Suppressor macrophage treated with lipopolysaccharide for 4 hours (primary cell): ENCODE results near the gene CDH23.

ENCODE experiments used
- DNase-seq: peaks from one replicate; pipeline ENCODE4 v3.0.0-alpha.2; 2020

Gene CDH23

GRCh38 chr10:71715026-71715425, 318.3 kb downstream of the CDH23 start:
- no peak for DNase-seq

DNA sequence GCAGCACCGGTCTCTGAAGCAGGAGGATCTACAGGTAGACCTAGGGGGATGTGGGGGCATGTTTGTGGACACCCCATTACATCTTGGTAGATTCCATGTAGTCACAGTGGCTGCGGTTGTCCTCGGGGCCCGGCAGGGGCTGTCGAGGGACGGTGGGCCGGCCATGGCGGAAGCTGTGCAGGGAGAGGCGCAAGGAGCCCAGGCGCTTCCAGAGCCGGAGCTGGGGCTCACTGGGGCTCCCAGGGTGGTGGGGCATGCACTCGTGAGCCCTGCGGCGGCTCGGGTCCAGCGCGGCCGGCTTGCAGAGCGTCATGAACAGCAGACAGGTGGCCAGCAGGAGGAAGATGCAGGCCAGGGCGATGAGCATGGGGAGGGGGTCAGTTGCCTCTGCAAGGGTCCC, 319.1 kb downstream of the CDH23 start:
- no peak for DNase-seq

DNA sequence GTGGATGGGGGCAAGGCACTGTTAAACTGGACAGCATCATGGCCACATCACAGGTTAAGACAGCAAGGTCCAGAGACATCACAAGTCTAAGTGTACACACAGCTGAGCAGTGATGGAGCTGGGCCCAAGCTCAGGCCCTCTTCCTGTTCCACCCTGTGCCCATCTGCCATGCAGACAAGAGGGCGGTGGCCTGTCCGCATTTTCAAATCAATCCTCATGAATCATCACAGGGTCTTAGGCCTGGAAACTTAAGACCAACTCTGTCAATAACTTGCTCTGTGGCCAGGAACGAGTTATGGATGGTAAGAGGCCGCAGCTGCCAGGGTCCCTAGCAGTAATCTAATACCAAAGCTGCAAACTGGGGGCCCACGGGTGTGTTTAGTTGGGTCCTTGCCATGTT, 319.7 kb downstream of the CDH23 start:
- DNase-seq = no peak

DNA sequence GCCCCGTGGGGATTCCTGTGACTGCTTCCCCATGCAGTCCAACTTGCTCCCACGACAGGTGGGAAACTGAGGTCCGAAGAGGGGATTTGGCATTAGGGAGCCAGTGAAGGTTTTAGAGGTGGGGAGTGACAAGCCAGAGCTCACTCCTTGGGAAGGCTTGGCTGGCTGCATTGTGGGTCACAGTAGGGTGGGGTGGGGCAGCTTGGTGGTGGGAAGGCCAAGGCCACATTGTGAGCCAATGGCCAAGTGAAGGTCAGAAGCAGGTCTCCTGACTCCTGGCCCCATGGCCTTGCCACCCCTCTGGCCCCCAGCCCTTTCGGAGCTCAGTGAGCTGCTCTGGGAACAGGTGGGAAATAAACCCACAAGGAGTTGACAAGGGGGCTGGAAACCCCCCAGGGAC, 320.3 kb downstream of the CDH23 start:
- no peak for DNase-seq

DNA sequence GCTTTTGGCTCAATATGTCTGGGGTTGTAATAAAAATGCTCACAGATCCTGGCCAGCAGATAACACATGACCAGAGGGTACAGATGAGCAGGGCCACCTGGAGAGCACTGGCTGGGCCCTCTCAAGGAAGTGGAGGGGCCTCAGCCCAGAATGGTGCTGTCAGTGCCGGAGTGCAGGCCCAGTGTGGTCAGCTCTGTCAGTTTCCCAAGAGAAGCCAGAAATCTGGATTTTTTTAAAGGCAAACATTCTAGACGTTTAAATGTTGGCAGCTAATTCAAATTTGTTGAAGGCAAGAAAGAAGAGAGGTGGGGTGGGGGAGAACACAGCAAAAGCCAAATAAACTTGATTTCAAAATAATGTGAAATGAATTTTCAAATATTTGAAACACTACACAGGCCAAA, 320.8 kb downstream of the CDH23 start:
- no peak for DNase-seq

DNA sequence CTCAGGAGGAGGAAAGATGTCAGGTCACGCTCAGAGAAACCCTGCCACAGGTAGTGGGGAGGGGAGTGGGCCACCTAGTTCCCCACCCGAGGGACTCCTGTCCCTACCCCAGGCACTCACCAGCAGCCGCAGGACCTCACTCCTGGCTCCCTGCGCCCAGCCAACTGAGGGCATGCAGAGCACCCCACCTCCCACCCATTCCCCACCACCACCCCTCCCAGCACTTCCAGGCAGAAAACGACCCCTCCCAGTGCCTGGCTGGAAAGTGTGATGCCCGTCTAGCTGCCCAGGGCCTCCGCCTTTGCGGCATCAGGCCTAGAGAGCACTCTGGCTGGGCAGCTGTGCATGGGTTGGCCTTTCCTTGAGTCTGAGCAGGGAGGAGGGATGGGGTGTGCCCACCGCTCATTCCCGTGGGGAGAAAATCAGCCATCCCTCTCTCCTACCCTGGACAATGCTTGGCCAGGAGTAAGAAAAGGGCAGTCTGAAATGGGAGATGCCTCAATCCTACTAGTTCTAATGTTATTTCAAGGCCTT, 321.5 kb downstream of the CDH23 start:
- DNase-seq = no peak

DNA sequence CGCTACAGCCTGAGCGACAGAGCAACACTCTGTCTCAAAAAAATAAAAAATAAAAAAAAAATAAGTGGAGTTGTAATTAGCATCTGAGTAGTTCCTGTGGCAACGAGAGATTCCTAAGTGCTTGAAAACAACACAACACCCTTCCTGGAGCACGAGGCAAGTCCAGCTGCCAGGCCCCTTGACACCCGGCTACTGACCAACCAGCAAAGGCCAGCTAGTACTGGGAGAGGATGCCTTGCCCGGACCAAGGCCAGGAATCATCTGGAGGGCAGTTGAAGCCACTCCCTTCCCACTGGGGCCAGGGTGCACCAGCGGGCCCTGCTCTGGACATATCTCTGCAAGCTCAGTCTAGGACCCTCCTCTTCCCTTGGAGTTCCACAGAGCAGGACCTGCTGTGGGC, 322.3 kb downstream of the CDH23 start:
- DNase-seq = no peak

DNA sequence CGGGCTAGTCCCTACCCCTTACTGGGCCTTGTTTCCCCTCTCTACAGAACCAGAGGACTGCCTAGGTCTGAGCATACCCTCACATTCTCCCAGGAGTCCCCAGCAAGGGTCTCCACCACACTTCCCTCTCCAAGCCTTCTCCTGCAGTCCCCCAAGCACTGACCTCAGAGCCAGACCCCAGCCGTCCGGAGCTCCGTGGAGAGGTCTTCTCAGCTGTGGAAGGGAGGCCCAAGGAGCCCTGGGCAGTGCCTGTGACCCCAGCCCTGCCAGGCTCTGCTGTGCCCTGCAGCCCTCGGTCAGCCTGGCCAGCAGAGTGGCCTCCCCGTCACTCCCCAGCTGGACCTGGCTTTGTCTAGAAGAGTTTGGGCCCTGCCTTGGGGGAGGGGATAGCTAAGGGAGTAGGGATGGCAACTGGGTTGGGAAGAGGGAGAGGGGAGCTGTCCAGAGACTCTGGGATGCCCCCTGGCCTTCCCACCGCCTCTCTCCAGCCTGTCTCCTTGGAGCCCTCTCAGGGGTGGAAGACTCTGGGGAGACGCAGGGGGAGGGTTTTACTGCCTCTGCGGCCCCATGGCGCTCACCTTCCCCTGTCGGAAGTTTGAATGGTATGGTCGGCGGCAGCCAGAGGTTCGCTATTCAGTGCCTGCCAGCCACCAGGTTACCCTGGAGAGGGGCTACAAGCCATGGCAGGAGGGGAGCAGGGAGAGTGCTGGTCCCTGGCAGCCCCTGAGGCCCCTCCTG, 322.9 kb downstream of the CDH23 start, which contains the start of gene C10orf105:
Gene C10orf105 (minus strand): TSS at position 315 of the 738 bp plus-strand sequence. CDS start 3,441 bp downstream, outside the sequence.
- no peak for DNase-seq

DNA sequence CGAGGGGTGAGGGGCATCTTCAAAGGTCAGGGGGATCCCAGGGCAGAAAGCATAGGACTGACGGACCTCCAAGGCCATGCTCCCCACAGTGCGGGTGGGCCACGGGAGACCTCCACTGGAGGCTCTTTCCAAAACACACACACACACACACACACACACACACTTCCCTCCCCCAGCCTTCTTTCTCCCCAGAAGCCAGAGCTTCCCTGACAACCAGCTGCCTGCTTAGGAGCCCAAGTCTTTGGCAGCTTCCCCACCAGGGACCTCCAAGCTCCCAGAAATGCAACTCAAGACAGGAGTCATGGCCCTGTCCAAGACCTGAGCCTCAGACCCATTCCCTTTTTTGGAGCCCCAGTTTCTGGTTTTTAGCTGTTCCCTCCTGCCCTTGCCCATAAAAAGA, 323.6 kb downstream of the CDH23 start:
- DNase-seq = no peak

DNA sequence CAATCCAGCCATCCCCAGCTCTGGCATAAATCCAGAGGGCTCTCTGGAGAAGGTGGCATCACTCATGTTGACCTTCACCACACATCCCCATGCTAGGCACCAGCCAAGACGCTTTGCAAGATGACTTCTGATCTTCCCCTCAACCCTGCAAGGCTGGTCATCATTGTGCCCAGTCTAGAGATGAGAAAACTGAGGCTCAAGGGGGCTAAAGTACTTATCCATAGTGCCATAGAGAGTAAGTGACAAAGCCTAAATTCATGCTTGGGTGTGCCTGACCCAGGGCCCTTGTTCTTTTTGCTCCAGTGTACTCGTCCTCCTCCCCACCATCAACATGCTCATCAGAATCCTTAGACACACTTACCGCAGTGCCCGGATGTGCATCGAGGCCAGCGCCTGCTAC, 324.6 kb downstream of the CDH23 start:
- DNase-seq = no peak

DNA sequence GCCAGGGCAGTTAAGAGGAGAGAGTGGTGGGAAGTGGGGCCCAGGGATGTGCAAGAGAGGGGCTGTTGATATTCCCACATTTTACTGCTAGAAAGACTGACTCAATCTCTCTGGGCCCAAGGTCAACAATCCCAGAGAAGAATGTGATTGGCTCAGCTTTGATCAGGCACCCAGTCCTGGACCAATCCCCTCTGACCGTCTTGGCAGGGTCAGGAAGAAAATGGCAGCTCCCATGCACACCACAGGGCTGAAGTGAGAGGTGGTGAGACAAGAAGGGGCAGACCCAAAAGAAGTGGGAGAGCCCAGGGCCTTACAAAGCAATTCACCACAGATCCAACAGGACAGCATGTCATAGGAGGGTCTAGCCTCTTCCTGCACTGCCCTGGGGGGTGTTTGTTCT, 326.1 kb downstream of the CDH23 start:
- no peak for DNase-seq

- DNase-seq = no peak
Measured at GRCh38 chr10:71723311-71723710, 326.6 kb downstream of the CDH23 start.

GRCh38 chr10:71724539-71724938, 327.8 kb downstream of the CDH23 start:
- no peak for DNase-seq

GRCh38 chr10:71725249-71725648, 328.5 kb downstream of the CDH23 start:
- no peak for DNase-seq

- peak; percentile 78 for DNase-seq
Measured at GRCh38 chr10:71725998-71726579, 329.4 kb downstream of the CDH23 start.

DNA sequence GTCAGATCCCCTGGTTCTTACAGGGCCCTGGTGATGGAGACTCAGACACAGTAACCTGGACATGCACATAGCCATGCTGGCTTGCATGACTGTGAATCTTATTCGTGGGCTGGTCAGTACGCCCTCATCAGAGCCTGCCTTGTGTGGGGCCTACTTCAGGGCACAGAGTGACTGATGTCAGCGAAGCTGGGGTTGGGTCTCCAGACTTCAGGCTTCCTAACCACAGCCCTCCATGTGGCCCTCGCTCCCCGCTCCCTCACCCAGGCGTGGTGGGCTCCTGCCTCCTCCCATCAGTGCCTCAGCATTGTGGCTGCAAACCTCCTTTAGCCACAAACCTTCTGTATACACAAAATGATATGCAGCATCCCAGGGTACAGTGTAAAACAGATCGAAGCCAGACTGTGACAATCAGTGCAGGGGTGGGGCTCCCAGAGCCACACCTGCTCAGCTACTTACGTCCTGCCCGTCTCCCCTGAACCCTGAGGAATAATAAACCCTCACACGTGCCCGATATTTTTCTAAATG, 329.9 kb downstream of the CDH23 start:
- DNase-seq = no peak

GRCh38 chr10:71727105-71727737, 330.5 kb downstream of the CDH23 start:
- DNase-seq = peak; percentile 54

DNA sequence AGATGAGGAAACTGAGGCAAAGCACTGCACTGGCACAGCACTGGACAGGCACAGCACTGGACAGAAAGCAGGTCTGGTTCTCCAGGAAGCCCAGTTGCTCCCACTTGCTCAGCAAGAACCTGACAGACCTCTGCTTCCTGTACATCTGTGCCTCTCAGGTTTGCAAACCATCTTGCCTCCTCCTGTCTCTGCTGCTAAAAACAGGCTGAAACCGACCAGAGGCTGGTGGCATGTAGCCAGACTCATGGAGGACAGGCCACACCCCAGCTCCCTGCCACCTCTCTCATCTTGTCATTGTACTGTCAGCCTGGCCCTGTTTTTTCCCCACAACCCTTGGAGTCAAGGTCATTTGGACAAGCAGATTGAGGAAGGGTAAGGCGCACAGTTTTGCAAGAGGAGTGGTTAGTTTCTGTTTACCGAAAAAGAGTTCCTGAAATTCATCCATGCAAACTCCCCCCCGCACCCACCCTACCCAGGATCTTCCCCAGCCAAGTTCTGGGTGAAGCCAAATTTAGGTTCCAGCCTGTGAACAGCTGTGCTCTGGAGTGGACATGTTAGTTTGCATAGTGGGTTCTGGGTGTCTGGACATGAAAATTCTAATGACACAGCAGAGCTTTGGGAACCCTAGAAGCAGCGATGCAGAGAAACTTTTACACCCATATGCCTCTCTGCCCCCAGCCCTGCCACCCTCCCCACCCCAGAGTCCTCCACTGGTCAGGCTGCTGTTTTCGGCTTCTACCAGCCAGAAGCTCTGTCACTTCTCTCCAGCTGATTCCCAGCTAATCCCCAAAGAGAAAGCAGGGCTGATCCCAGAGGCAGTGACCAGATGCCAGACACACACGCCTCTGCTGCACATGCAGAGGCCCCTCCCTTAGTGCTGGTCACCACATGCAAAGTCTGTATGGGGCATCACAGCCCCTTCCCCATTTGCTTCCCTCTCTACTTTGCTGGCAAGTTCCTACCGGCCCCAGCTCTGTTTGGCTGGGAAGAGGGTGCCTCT, 331.3 kb downstream of the CDH23 start:
- peak; percentile 85 for DNase-seq

- peak; percentile 70 for DNase-seq
Measured at GRCh38 chr10:71729161-71729636, 332.5 kb downstream of the CDH23 start.

GRCh38 chr10:71731791-71732190, 335.1 kb downstream of the CDH23 start:
- no peak for DNase-seq

DNA sequence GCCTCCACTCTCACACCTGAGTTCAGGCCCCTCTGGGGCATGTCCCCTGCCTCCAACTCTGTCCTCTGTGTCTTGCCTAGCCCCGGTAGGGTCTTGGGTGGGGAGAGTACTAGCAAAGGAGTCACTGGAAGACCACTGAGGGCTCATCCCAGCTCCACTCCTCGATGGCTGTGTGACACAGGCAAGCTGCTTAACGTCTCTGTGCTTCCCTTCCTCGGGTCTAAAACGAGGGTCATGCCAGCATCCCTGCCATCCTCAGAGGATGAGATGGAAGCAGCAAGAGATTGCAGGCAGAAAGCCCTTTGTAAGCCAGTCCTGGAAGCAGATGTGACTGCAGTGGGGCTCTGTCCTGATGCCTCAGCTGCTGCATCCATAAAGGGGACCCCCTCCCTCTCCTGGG, 338.1 kb downstream of the CDH23 start:
- DNase-seq = no peak
